Erythroblast (primary cell): ENCODE measurements around the gene JMJD7.

Experiments used
- GATA1 ChIP-seq: IDR thresholded peaks from 2 replicates; pipeline ENCODE4 v1.6.1; 2011; ENCODE audit warnings: low read depth, mild to moderate bottlenecking, control low read depth, low read length, moderate library complexity
- POLR2A ChIP-seq: IDR thresholded peaks from 2 replicates; pipeline ENCODE4 v1.6.1; 2011; ENCODE audit warnings: mild to moderate bottlenecking, low read length

- no peak for TF ChIP-seq POLR2A
- no peak for TF ChIP-seq GATA1
Measured at GRCh38 chr15:41804361-41804760, 23.5 kb upstream of the JMJD7 start.
